Tibial artery (tissue), 4 donors: ENCODE data around the gene GCGR.

Source experiments
- DNase-seq, 2 donors: peaks; one replicate each; pipeline ENCODE4 v3.0.0-alpha.2; 2019
- H3K27ac ChIP-seq, 2 donors: fragments of 200-600 bp; sonication (generic) in 1 of 2; 1 replicate in 1 of 2; 2 replicates in 1 of 2; pipeline ENCODE4 v1.5.1; 2018 to 2019; ENCODE audit warnings: mild to moderate bottlenecking in 1 of 2
- H3K27me3 ChIP-seq, 2 donors: fragments of 200-600 bp; sonication (generic) in 1 of 2; one replicate each; pipeline versions ENCODE4 v1.5.1 to v1.6.0; 2016 to 2019
- H3K36me3 ChIP-seq, 3 donors: fragments of 200-600 bp; sonication (generic) in 2 of 3; one replicate each; pipeline ENCODE4 v1.5.1; 2016 to 2019; ENCODE audit warnings: mild to moderate bottlenecking in 2 of 3
- H3K4me1 ChIP-seq, 4 donors: fragments of 200-600 bp; sonication (generic) in 2 of 4; 1 replicate in 3 of 4; 2 replicates in 1 of 4; pipeline ENCODE4 v1.5.1; 2016 to 2019
- H3K4me3 ChIP-seq, 2 donors: fragments of 200-600 bp; sonication (generic) in 1 of 2; 1 replicate in 1 of 2; 2 replicates in 1 of 2; pipeline ENCODE4 v1.5.1; 2018 to 2019; ENCODE audit warnings: mild to moderate bottlenecking in 2 of 2
- H3K9me3 ChIP-seq, 3 donors: fragments of 200-600 bp; sonication (generic) in 1 of 3; one replicate each; pipeline ENCODE4 v1.5.1; 2016 to 2019
- CTCF ChIP-seq, 2 experiments: fragments of 200-600 bp in 1 of 2; fragments of 450-650 bp in 1 of 2; IDR thresholded peaks; one replicate each; pipeline ENCODE4 v1.5.1; 2017 to 2019; ENCODE audit warnings: antibody characterized with exemption in 2 of 2, mild to moderate bottlenecking in 1 of 2, moderate library complexity in 1 of 2
- intact Hi-C: fragments of 100-400 bp; cut with DNase I; formaldehyde crosslinking; loops from one replicate; pipeline ENCODE4 v1.15.0; 2023; ENCODE audit warnings: low total_unique reads

GCGR gene

GRCh38 chr17:81813861-81814683, 10.1 kb downstream of the GCGR start:
- TF ChIP-seq CTCF (IDR thresholded peaks at IDR 0.05) = no peak
- no peak for DNase-seq
- Histone ChIP-seq H3K4me3 (no peak overlapping the region), H3K27ac (no peak overlapping the region), H3K27me3 (peaks cover 0 to 57% of the 10 kb centered on the region in 2 donors), H3K4me1 (no peaks in the 10 kb centered on the region), H3K36me3 (no peaks in the 10 kb centered on the region), H3K9me3 (no peaks in the 10 kb centered on the region)
- intact Hi-C loops = no loop called here

- TF ChIP-seq CTCF (IDR thresholded peaks at IDR 0.05) = no peak
- intact Hi-C loops = no loop called here
- no peak for DNase-seq
- Histone ChIP-seq H3K27me3 (peaks cover 0 to 59% of the 10 kb centered on the region in 2 donors), H3K36me3 (no peaks in the 10 kb centered on the region), H3K4me3 (no peak overlapping the region), H3K4me1 (no peaks in the 10 kb centered on the region), H3K27ac (no peak overlapping the region), H3K9me3 (no peaks in the 10 kb centered on the region)
These were observed 11.0 kb downstream of the GCGR start for GRCh38 chr17:81814748-81815645.

- H3K36me3 ChIP-seq = no peaks in the 10 kb centered on the region
- H3K4me1 ChIP-seq = no peaks in the 10 kb centered on the region
- H3K27me3 ChIP-seq = peaks cover 0 to 53% of the 10 kb centered on the region in 2 donors
- intact Hi-C loops = no loop called here
- no peak overlapping the region for H3K4me3 ChIP-seq
- no peak overlapping the region for H3K27ac ChIP-seq
- no peaks in the 10 kb centered on the region for H3K9me3 ChIP-seq
- DNase-seq = no peak
- TF ChIP-seq CTCF (IDR thresholded peaks at IDR 0.05) = no peak
These were observed 11.7 kb downstream of the GCGR start for GRCh38 chr17:81815646-81815986.

- no peak for TF ChIP-seq CTCF (IDR thresholded peaks at IDR 0.05)
These were observed 13.8 kb downstream of the GCGR start for GRCh38 chr17:81817758-81818147.

GRCh38 chr17:81819708-81820107, 15.8 kb downstream of the GCGR start:
- DNase-seq = no peak
- H3K36me3 ChIP-seq = peaks cover 4 to 26% (median 25%) of the 10 kb centered on the region in 3 donors
- H3K27me3 ChIP-seq = peaks cover 0 to 19% of the 10 kb centered on the region in 2 donors
- intact Hi-C loops = no loop called here
- no peak overlapping the region for H3K27ac ChIP-seq
- no peak overlapping the region for H3K4me3 ChIP-seq
- no peaks in the 10 kb centered on the region for H3K9me3 ChIP-seq
- TF ChIP-seq CTCF (IDR thresholded peaks at IDR 0.05) = no peak
- H3K4me1 ChIP-seq = peaks cover 0 to 25% (median 14%) of the 10 kb centered on the region in 4 donors

More at GRCh38 chr17:81817758-81818147, 13.8 kb downstream of the GCGR start:
- H3K4me3 ChIP-seq = no peak overlapping the region
- peaks cover 0 to 19% (median 13%) of the 10 kb centered on the region in 4 donors for H3K4me1 ChIP-seq
- H3K27me3 ChIP-seq = peaks cover 0 to 32% of the 10 kb centered on the region in 2 donors
- H3K36me3 ChIP-seq = peaks cover 0 to 7% (median 5%) of the 10 kb centered on the region in 3 donors
- no peaks in the 10 kb centered on the region for H3K9me3 ChIP-seq
- DNase-seq = no peak
- intact Hi-C loops = no loop called here
- no peak overlapping the region for H3K27ac ChIP-seq
